CD4-positive, alpha-beta T cell (primary cell): ENCODE measurements around the gene GPSM1. TPM values are rescaled to one million over a fixed set of nuclear protein-coding genes. Genes with fewer than 3 reads are reported as not detected.

Experiments
- ATAC-seq: fragments of 200-7000 bp; cut with Tn5 transposase; one replicate; pipeline ENCODE4 v1.10.0; 2022; ENCODE audit warnings: mild to moderate bottlenecking; ENCODE audit not compliant: poor library complexity
- CTCF ChIA-PET: fragments of 350-600 bp; sonication (Branson Sonifier 250); formaldehyde crosslinking; loops from one replicate; lab custom pipeline; 2021; ENCODE audit warnings: antibody characterized with exemption, inconsistent platforms; lab: Charles Lee
- POLR2A ChIA-PET: fragments of 350-600 bp; sonication (Branson Sonifier 250); formaldehyde crosslinking; loops from one replicate; lab custom pipeline; 2021; ENCODE audit warnings: antibody characterized with exemption, inconsistent platforms; lab: Charles Lee
- DNase-seq, 14 experiments: peaks; one replicate each; pipeline ENCODE4 v3.0.0-alpha.2; 2013 to 2020; ENCODE audit warnings: mixed read lengths in 2 of 14
- H3K27ac ChIP-seq, 2 donors: one replicate each; pipeline versions ENCODE4 v1.5.1 to v1.7.0; 2013; ENCODE audit warnings: low read length in 2 of 2, low read depth in 1 of 2, mild to moderate bottlenecking in 1 of 2
- H3K27me3 ChIP-seq, 2 experiments: 1 replicate in 1 of 2; 2 replicates in 1 of 2; pipeline versions ENCODE4 v1.6.1 to v1.7.0; 2013; ENCODE audit warnings: low read length in 2 of 2, control low read depth in 1 of 2, mild to moderate bottlenecking in 1 of 2, moderate library complexity in 1 of 2; ENCODE audit not compliant: insufficient read depth in 2 of 2, control insufficient read depth in 1 of 2
- H3K36me3 ChIP-seq: one replicate; pipeline ENCODE4 v1.6.1; 2013; ENCODE audit warnings: low read length, control low read depth; ENCODE audit not compliant: insufficient read depth
- H3K4me1 ChIP-seq: one replicate; pipeline ENCODE4 v1.6.1; 2013; ENCODE audit warnings: low read length, control low read depth; ENCODE audit not compliant: insufficient read depth
- H3K4me3 ChIP-seq: one replicate; pipeline ENCODE4 v1.5.1; 2013; ENCODE audit warnings: mild to moderate bottlenecking, low read length, moderate library complexity
- H3K9me3 ChIP-seq, 2 experiments: 1 replicate in 1 of 2; 2 replicates in 1 of 2; pipeline versions ENCODE4 v1.6.1 to v1.7.0; 2013; ENCODE audit warnings: low read length in 2 of 2, mild to moderate bottlenecking in 2 of 2, control low read depth in 1 of 2, moderate library complexity in 1 of 2; ENCODE audit not compliant: control insufficient read depth in 1 of 2, insufficient read depth in 1 of 2
- H3K27ac Mint-ChIP-seq: one replicate; pipeline ENCODE4 v1.8.0; 2020; ENCODE audit warnings: mixed read lengths
- H3K27me3 Mint-ChIP-seq: one replicate; pipeline ENCODE4 v1.8.0; 2021; ENCODE audit warnings: mixed read lengths
- H3K36me3 Mint-ChIP-seq: one replicate; pipeline ENCODE4 v1.8.0; 2021; ENCODE audit warnings: low read depth, mixed read lengths
- H3K4me1 Mint-ChIP-seq: one replicate; pipeline ENCODE4 v1.8.0; 2021; ENCODE audit warnings: low read depth, mixed read lengths
- H3K4me3 Mint-ChIP-seq: one replicate; pipeline ENCODE4 v1.8.0; 2020; ENCODE audit warnings: mild to moderate bottlenecking, mixed read lengths
- H3K9me3 Mint-ChIP-seq: one replicate; pipeline ENCODE4 v1.8.0; 2020; ENCODE audit warnings: mixed read lengths
- intact Hi-C, 2 experiments: fragments of 100-400 bp; cut with DNase I in 1 of 2; cut with micrococcal nuclease in 1 of 2; formaldehyde crosslinking; loops; one replicate each; pipeline versions ENCODE4 v1.15.1 to v1.9.0; 2023 to 2025; cut with DNase I, micrococcal nuclease
- total RNA-seq, 174 experiments: library from RNA in 2 of 174; stranded (reverse) in 2 of 174; gene quantifications; one replicate each; pipeline ENCODE4 v1.2.3 and lab custom pipeline; 2021 to 2026
- TF ChIP-seq, protein P1 (sequence below): fragments of 200-600 bp; IDR thresholded peaks from one replicate; pipeline ENCODE4 v1.8.0; 2022; ENCODE audit warnings: antibody characterized with exemption, mild to moderate bottlenecking

GPSM1 gene
- total RNA-seq, 2 experiments from 2014 or later: 7.7 to 8.6 TPM

DNA sequence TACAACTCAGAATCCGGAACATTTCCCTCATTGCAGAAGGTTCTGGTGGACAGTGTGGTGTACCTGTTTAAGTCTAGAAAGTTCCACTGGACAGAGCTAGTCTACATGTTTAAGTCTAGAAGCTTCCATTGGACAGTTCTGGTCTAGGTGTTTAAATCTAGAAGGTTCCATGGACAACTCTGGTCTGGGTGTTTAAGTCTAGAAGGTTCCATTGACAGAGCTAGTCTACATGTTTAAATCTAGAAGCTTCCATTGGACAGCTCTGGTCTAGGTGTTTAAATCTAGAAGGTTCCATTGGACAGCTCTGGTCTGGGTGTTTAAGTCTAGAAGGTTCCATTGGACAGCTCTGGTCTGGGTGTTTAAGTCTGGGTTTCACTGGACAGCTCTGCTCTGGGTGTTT lies 48.4 kb upstream of the GPSM1 start:
- peaks cover 0 to 5% of the 10 kb centered on the region in 2 experiments for H3K9me3 ChIP-seq
- ATAC-seq: no peak
- intact Hi-C loops: no loop called here
- Mint-ChIP-seq H3K36me3 (no peaks in the 10 kb centered on the region), H3K9me3 (no peaks in the 10 kb centered on the region), H3K27ac (no peak overlapping the region), H3K4me1 (peaks cover 5% of the 10 kb centered on the region), H3K27me3 (peaks cover 5% of the 10 kb centered on the region), H3K4me3 (no peak overlapping the region)
- DNase-seq: no peak
- ChIA-PET POLR2A (no interaction called here), CTCF (no interaction called here)
- H3K36me3 ChIP-seq: no peaks in the 10 kb centered on the region
- TF ChIP-seq, protein P1, sequence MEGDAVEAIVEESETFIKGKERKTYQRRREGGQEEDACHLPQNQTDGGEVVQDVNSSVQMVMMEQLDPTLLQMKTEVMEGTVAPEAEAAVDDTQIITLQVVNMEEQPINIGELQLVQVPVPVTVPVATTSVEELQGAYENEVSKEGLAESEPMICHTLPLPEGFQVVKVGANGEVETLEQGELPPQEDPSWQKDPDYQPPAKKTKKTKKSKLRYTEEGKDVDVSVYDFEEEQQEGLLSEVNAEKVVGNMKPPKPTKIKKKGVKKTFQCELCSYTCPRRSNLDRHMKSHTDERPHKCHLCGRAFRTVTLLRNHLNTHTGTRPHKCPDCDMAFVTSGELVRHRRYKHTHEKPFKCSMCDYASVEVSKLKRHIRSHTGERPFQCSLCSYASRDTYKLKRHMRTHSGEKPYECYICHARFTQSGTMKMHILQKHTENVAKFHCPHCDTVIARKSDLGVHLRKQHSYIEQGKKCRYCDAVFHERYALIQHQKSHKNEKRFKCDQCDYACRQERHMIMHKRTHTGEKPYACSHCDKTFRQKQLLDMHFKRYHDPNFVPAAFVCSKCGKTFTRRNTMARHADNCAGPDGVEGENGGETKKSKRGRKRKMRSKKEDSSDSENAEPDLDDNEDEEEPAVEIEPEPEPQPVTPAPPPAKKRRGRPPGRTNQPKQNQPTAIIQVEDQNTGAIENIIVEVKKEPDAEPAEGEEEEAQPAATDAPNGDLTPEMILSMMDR: no peak
- H3K27me3 ChIP-seq: no peaks in the 10 kb centered on the region
- H3K27ac ChIP-seq: no peak overlapping the region
- no peak overlapping the region for H3K4me3 ChIP-seq
- H3K4me1 ChIP-seq: peaks cover 8% of the 10 kb centered on the region

DNA sequence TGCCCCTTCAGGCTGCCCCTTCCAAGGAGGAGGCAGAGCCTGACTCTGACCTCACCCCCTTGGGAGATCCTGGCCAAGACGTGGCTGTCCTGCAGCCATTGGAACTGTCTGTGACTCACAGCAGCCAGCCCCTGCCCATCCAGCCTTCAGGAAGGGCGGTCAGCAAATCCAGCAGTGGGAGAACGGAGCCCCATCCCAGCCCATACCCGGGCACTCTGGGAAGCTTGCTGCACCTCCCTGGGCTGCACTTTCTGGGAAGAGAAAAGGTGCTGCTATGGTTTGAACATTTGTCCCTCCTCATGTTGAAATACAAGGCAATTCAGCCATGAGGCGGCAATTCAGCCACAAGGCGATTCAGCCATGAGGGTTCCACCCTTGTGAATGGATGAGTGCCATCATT lies 47.9 kb upstream of the GPSM1 start:
- Histone ChIP-seq H3K27ac (no peak overlapping the region), H3K27me3 (no peaks in the 10 kb centered on the region), H3K9me3 (peaks cover 0 to 5% of the 10 kb centered on the region in 2 experiments), H3K4me3 (no peak overlapping the region), H3K36me3 (no peaks in the 10 kb centered on the region), H3K4me1 (peaks cover 9% of the 10 kb centered on the region)
- H3K9me3 Mint-ChIP-seq: no peaks in the 10 kb centered on the region
- H3K27ac Mint-ChIP-seq: no peak overlapping the region
- DNase-seq: no peak
- H3K4me1 Mint-ChIP-seq: peaks cover 5% of the 10 kb centered on the region
- TF ChIP-seq, protein P1: no peak
- no peak for ATAC-seq
- peaks cover 5% of the 10 kb centered on the region for H3K27me3 Mint-ChIP-seq
- CTCF ChIA-PET: no interaction called here
- H3K4me3 Mint-ChIP-seq: no peak overlapping the region
- no peaks in the 10 kb centered on the region for H3K36me3 Mint-ChIP-seq
- POLR2A ChIA-PET: no interaction called here
- intact Hi-C loops: no loop called here

DNA sequence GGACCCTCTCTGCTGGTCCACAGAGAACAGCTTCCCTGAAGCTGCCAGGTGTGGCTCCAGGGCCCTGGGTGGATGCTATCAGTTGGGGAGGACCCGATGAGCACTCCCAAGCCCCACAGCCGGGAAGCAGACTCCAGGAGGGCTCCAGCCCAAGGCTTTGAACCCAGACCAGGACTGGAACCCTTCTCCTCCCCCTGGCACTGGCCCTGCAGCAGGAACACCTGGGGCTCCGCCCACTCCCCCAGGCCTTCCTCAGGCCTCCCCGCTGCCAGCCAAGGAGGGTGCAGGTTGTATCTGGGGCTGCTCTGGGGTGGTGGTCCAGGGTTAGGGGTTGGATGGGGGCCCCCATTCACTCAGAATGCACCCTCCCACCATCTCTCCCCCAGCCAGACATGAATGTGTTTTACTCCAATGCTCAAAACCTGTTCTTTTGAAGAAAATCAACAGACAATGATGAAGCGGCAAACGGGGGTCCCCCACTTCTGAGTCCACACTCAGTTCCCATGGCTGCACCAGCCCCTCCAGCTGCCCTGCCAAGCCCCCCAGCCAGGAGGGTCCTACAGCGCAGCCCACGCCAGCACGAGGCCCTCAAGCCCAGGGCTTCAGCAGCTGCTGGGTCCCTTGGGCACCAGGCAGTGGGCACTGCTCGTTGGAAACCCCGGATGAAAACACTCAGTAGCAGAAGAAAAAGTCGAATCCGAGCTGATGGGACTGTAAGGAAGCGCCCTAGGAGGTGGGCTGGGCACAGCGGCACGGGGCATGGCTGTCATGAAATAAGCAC lies 46.6 kb upstream of the GPSM1 start:
- H3K36me3 Mint-ChIP-seq: no peaks in the 10 kb centered on the region
- no peak overlapping the region for H3K4me3 Mint-ChIP-seq
- H3K4me3 ChIP-seq: no peak overlapping the region
- no peaks in the 10 kb centered on the region for H3K9me3 Mint-ChIP-seq
- no peaks in the 10 kb centered on the region for H3K36me3 ChIP-seq
- DNase-seq: no peak
- POLR2A ChIA-PET: no interaction called here
- TF ChIP-seq, protein P1: no peak
- H3K27me3 Mint-ChIP-seq: peaks cover 5% of the 10 kb centered on the region
- peaks cover 9% of the 10 kb centered on the region for H3K4me1 ChIP-seq
- H3K9me3 ChIP-seq: peaks cover 0 to 5% of the 10 kb centered on the region in 2 experiments
- peaks cover 5% of the 10 kb centered on the region for H3K4me1 Mint-ChIP-seq
- H3K27ac Mint-ChIP-seq: no peak overlapping the region
- intact Hi-C loops: loop anchor here in 1 of 2 experiments (5.0 to 10.0 kb wide), 2 partner anchors 313 to 676 kb away; no protein-coding TSS in a partner anchor
- no peak overlapping the region for H3K27ac ChIP-seq
- ATAC-seq: no peak
- CTCF ChIA-PET: no interaction called here
- H3K27me3 ChIP-seq: no peaks in the 10 kb centered on the region
